Measurements from ENCODE around the gene JARID2. TPM values are rescaled to one million over a fixed set of nuclear protein-coding genes. Genes with fewer than 3 reads are reported as not detected.

JARID2 gene
- total RNA-seq, 1 donor from 2014 or later: 8.4 TPM

DNA sequence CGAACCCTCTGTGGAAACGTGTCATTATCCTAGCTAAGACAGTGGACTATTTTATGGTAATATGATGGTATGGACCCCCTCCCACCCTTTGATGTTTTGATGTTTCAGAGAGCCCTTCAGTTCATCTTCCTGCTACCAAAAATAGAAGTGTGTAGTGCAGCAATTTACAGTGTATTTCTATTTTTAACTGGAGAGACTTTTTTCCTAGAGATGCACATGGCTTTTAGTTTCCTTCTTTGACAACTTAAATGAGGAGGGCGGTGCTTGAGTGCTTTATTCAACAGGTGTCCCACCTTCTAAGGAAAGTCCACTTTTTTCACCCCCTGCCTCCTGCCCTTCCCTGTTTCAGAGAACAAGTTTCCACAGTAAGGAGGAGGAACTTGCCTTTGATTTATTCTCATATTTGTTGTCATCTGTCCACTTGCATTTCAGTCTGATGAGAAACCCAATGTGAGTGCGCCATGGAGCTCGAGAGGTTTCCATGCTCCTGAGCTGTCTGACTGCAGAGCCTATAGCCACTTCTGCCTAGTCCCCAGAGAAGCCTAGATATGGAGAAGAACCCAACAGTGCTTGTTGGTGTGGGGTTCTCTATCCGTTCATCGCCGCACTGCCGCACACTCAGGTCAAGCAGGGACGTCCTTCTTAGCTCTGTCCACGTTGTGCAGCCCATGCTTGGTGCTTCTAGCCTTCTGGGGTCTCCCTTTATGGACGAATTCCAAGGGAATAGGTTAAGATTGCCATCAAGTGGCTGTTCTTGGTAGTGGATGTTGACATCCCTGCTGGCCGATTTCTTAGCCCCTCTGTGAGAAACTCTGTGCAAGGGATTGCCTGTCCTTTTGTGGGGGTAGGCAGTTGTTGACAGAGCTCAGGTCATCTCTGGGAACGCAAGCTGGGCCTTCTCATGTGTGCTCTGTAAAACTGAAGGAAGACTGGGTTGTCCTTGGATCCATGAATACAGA, 144.2 kb downstream of the JARID2 start:
- intact Hi-C loops (cut with DNase I): loop anchor here (5.0 to 10.0 kb wide), 3 partner anchors 143 to 1175 kb away; partner anchors contain the start of gene JARID2
- ATAC-seq: peak; percentile 29
- no peak for DNase-seq (ENCODE audit: missing footprints)

GRCh38 chr6:15391500-15391899, 145.6 kb downstream of the JARID2 start:
- ATAC-seq: no peak
- intact Hi-C loops (cut with DNase I): loop anchor here (10.0 kb wide), 1 partner anchor 1177 kb away; no protein-coding TSS in a partner anchor

DNA sequence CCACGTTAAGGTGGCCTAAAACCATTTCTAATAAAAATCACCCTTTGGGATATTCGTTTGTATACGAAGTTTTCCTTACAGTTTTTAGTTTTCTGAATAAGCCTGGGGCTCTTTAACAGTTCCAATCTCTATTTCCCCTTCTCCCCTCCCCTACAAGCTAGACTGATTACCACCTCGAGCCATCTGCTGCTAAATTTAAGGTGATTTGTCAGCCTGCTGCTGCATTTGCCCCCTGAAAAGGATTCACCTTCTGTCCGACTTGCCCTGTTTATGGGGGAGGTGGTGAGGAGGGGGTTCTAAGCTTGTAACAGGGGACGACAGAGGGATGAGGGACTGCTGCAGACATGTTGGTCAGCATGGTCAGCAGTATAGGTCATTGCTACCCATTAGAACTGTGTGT, 146.3 kb downstream of the JARID2 start:
- DNase-seq (ENCODE audit: missing footprints): no peak
- intact Hi-C loops (cut with DNase I): loop anchor here (10.0 kb wide), 1 partner anchor 1177 kb away; no protein-coding TSS in a partner anchor
- no peak for ATAC-seq

More at GRCh38 chr6:15391500-15391899, 145.6 kb downstream of the JARID2 start:
- DNase-seq (ENCODE audit: missing footprints): no peak

DNA sequence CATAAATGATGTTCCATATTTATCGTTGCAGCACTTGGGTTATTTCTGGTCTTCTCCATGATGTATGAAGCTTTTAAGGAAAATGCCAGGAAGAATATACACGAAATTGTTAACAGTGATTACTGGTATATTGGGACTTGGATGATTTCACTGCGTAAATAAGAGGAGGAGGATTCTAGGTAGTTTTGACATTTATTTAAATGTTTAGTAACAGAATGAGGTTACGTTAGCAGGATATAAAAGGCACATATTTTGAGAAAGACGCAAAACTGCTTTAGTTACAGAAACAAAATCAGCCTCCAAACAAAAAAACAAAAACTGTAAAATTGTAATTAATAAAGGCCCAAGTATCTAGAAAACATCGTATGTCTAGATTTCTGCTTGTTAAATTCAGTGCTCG, 147.7 kb downstream of the JARID2 start:
- DNase-seq (ENCODE audit: missing footprints) (no peak), ATAC-seq (no peak)
- intact Hi-C loops (cut with DNase I): loop anchor here (10.0 kb wide), 1 partner anchor 1179 kb away; no protein-coding TSS in a partner anchor

GRCh38 chr6:15395087-15395486, 149.2 kb downstream of the JARID2 start:
- DNase-seq (ENCODE audit: missing footprints) (no peak), ATAC-seq (no peak)
- intact Hi-C loops (cut with DNase I): loop anchor here (10.0 kb wide), 1 partner anchor 1180 kb away; no protein-coding TSS in a partner anchor

DNA sequence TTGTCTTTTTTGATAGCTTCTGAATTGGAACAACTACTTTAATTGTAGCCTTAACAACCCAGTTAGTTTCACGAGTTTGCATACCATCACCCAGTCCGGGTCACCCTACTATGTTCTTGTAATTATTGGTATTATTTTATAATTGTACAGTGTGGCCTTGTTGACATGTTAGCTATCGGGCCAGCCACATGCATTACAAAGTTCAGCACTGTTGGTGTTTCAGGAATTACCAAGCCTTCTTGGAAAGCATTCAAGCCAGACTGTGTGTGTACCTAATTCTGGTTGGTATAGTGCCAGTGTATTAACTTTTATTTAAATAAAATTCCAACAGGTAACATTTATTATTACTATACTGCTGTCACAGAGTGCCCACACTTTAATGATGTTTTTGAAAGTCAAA, 150.9 kb downstream of the JARID2 start:
- ATAC-seq (no peak), DNase-seq (ENCODE audit: missing footprints) (no peak)
- intact Hi-C loops (cut with DNase I): loop anchor here (10.0 kb wide), 1 partner anchor 1182 kb away; no protein-coding TSS in a partner anchor

GRCh38 chr6:15398633-15399275, 152.9 kb downstream of the JARID2 start:
- intact Hi-C loops (cut with DNase I): loop anchor here (10.0 kb wide), 1 partner anchor 1184 kb away; no protein-coding TSS in a partner anchor
- ATAC-seq: no peak
- no peak for DNase-seq (ENCODE audit: missing footprints)

- DNase-seq (ENCODE audit: missing footprints) (peak; percentile 79), ATAC-seq (peak; percentile 89)
- intact Hi-C loops (cut with DNase I): loop anchor here (5.0 to 10.0 kb wide), 3 partner anchors 42 to 1185 kb away; no protein-coding TSS in a partner anchor
Measured at GRCh38 chr6:15399641-15400470, 154.0 kb downstream of the JARID2 start.

- intact Hi-C loops (cut with DNase I): loop anchor here (5.0 to 10.0 kb wide), 2 partner anchors 42 to 84 kb away; no protein-coding TSS in a partner anchor
Measured at GRCh38 chr6:15400572-15401004, 154.7 kb downstream of the JARID2 start.

DNA sequence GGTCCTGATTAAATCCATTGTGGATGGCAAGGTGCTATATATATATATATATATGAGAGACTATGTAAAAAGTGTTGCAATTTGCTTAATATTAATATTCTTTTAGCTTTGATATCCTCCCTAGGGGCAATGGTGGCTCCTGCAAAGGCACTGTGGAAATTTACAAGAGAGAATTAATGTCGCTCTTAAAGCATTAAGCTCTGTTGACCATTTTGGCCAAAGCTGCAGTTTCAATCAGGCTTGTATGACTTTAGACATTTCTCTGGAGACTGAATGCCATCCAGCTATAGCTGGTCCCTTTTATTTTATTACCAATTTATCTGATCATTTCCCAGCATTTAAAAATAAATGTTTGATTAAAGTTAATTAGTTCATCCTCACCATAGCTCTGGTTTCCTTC, 155.3 kb downstream of the JARID2 start:
- DNase-seq (ENCODE audit: missing footprints) (no peak), ATAC-seq (no peak)
- intact Hi-C loops (cut with DNase I): loop anchor here (5.0 to 10.0 kb wide), 2 partner anchors 41 to 84 kb away; no protein-coding TSS in a partner anchor

More at GRCh38 chr6:15400572-15401004, 154.7 kb downstream of the JARID2 start:
- peak; percentile 93 for ATAC-seq
- peak; percentile 88 for DNase-seq (ENCODE audit: missing footprints)

DNA sequence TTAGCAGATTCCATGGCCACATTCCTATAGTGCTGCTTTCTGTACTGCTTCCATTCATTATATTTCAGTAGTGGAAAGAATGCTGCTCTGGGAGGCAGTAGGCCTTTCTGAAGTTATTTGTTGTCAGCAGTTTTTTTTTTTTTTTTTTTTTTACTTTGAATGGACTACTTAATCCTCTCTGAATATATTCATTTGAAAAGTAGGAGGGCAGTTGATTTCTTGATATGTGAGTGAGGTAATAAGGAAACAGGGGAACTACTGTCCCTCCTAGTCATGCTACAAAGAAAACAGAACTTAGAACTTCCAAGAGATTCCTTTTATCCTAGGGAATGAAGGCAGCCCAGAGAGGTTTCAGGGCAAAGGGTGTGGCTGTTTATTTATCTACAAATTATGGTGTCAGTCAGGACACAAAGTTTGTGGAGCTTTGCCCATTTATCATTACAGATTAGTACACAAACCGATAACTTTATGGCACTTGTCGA, 155.9 kb downstream of the JARID2 start:
- no peak for DNase-seq (ENCODE audit: missing footprints)
- intact Hi-C loops (cut with DNase I): loop anchor here (5.0 to 10.0 kb wide), 2 partner anchors 40 to 83 kb away; no protein-coding TSS in a partner anchor
- ATAC-seq: no peak

DNA sequence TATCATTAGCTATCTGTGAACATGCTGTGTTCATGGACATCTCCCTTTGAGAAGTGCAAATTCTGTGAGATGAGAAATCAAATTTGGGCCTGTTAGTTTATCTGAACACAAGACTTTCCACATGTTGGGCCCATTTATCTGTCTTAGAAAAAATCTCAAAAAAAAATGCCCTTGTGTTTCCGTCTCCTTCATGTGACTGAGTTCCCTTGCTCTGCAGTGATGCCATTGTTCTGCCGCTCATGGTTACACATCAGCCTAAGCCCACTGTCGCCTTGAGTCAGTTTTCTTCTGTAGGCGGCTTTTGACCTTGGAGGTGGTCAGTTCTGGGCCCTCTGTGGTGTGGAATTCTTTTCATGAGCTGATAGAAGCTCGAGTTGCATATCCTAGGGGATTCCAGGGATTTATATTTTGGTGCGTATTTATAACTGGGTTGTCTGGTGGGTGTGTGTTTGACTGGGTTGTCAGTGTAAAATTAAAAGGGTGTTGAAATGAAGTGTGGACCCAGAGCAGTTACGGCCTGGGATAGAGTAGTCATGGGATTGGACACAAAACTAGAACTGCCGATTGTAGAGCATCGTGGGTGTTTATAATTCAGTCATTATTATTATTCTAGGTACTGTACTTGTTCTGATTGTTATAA, 156.7 kb downstream of the JARID2 start:
- no peak for ATAC-seq

DNA sequence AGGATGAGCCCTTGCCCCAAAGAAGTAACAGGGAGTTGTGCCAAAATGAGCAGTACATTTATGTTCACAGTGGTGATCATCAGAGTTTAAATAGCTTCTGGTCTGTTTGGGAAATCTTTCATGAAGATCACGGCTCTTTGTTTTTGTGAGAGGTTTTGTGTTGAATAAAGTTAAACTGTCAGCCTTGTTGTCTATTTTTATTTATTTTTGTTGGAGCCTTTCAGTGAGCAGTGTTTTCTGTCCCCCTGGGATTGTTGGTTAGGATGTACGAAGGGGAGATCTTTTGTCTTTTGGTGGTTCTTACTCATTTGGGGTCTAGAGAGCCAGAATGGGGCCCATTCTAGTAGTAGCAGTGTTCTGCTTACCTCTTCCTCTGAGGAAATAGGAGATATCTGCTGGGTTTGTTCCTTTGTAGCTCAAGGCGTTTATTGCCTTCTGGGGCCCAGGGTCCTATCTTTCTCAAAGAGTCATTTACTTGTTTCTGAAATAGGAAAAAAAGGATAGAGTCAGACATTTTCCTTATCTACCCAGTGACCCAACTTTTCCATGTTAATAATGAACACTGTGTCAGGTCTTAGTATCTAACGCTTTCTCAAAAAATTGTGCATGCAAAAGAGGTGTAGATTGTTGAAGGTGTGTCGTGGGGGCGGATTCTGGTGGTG, 157.4 kb downstream of the JARID2 start:
- intact Hi-C loops (cut with DNase I): loop anchor here (5.0 to 10.0 kb wide), 2 partner anchors 39 to 82 kb away; no protein-coding TSS in a partner anchor
- no peak for ATAC-seq
- DNase-seq (ENCODE audit: missing footprints): no peak

More for the DNA sequence above, 156.7 kb downstream of the JARID2 start:
- intact Hi-C loops (cut with DNase I): loop anchor here (5.0 to 10.0 kb wide), 2 partner anchors 40 to 82 kb away; no protein-coding TSS in a partner anchor
- DNase-seq (ENCODE audit: missing footprints): no peak

GRCh38 chr6:15404685-15404980, 158.8 kb downstream of the JARID2 start:
- DNase-seq (ENCODE audit: missing footprints): no peak
- no peak for ATAC-seq
- intact Hi-C loops (cut with DNase I): loop anchor here (5.0 to 10.0 kb wide), 2 partner anchors 38 to 80 kb away; no protein-coding TSS in a partner anchor

- DNase-seq (ENCODE audit: missing footprints) (no peak), ATAC-seq (no peak)
- intact Hi-C loops (cut with DNase I): loop anchor here (10.0 kb wide), 1 partner anchor 79 kb away; no protein-coding TSS in a partner anchor
Measured at GRCh38 chr6:15405129-15406068, 159.5 kb downstream of the JARID2 start.

DNA sequence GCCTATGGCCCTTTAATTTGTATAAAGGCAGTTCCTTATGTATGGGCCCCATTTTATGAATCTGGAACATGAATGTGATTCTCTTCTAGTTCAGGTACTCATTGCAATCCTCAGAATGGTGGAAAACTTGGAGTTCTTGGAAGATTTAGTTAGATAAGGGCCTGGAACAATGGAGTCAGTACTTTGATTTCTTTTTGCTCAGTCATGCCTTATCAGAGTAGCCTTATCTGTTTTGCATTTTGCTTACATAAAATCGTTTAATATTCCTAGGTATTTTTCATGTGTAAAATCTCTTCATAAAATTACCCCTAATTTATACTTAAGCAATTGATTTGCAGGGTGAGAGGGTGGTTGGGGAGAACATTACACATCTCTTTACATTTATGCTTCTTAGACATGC, 160.6 kb downstream of the JARID2 start:
- DNase-seq (ENCODE audit: missing footprints): no peak
- intact Hi-C loops (cut with DNase I): loop anchor here (10.0 kb wide), 1 partner anchor 78 kb away; no protein-coding TSS in a partner anchor
- no peak for ATAC-seq
